Right lobe of liver (tissue), 6 donors: ENCODE measurements around the gene RSPH3. TPM values are rescaled to one million over a fixed set of nuclear protein-coding genes. Genes with fewer than 3 reads are reported as not detected.
"Not testable (repeated sequence)": the region's sequence is repeated elsewhere in the genome, so short reads cannot be mapped to it uniquely, and the experiment has no call there.

Experiments used
- ATAC-seq, 4 donors: fragments of 200-7000 bp; cut with Tn5 transposase; one replicate each; pipeline ENCODE4 v1.9.1; 2020; ENCODE audit warnings: mild to moderate bottlenecking in 4 of 4, moderate library complexity in 4 of 4
- DNase-seq, 3 donors: peaks; one replicate each; pipeline ENCODE4 v3.0.0-alpha.2; 2020
- H3K27ac ChIP-seq, 3 donors: fragments of 200-600 bp; one replicate each; pipeline ENCODE4 v1.8.0; 2022
- H3K27me3 ChIP-seq, 2 donors: fragments of 200-600 bp; one replicate each; pipeline ENCODE4 v1.8.0; 2022
- H3K36me3 ChIP-seq, 4 donors: fragments of 200-600 bp; sonication (generic) in 1 of 4; one replicate each; pipeline versions ENCODE4 v1.5.1 to v1.8.0; 2017 to 2022; ENCODE audit warnings: control low read depth in 1 of 4
- H3K4me1 ChIP-seq, 4 donors: fragments of 200-600 bp; sonication (generic) in 1 of 4; one replicate each; pipeline versions ENCODE4 v1.5.1 to v1.8.0; 2017 to 2022; ENCODE audit warnings: control low read depth in 1 of 4
- H3K4me3 ChIP-seq, 3 donors: fragments of 200-600 bp; one replicate each; pipeline ENCODE4 v1.8.0; 2022
- H3K9me3 ChIP-seq, 4 donors: fragments of 200-600 bp; sonication (generic) in 1 of 4; one replicate each; pipeline versions ENCODE4 v1.5.1 to v1.8.0; 2017 to 2022; ENCODE audit warnings: control low read depth in 1 of 4
- POLR2A ChIP-seq: fragments of 450-650 bp; IDR thresholded peaks from one replicate; pipeline ENCODE4 v1.6.1; 2017; ENCODE audit warnings: antibody characterized with exemption, mild to moderate bottlenecking
- WGBS: methylation state at CpG from one replicate; pipeline ENCODE4 v1.1.6; 2018; ENCODE audit warnings: low coverage, low lambda C conversion rate; ENCODE audit not compliant: insufficient coverage; ENCODE audit errors: missing lambda C conversion rate; 5-methylcytosine and 5-hydroxymethylcytosine counted together
- intact Hi-C, 2 donors: fragments of 100-400 bp; cut with DNase I; formaldehyde crosslinking; loops; one replicate each; pipeline versions ENCODE4 v1.11.2 to v1.14.1; 2022
- total RNA-seq, 6 experiments: library from RNA; depleted of rRNA in 2 of 6; stranded (reverse); fragments of >200 nt in 2 of 6; fragmentation: NEBNext Ultra II Directional in 3 of 6; extraction: Animal tissue kit (Norgen Biotek cat#: 25700) in 3 of 6; gene quantifications; one replicate each; pipeline versions ENCODE4 v1.1.0 to v1.2.4, GENCODE V29; 2016 to 2023
- TF ChIP-seq, protein P1 (sequence below), 4 donors: fragments of 200-600 bp in 3 of 4; fragments of 450-650 bp in 1 of 4; IDR thresholded peaks; one replicate each; pipeline versions ENCODE4 v1.5.1 to v1.8.0; 2016 to 2022; ENCODE audit warnings: antibody characterized with exemption in 4 of 4, mild to moderate bottlenecking in 2 of 4
- donor health status: DM: no; HTN: yes; CAD: no.
- donor health status: DM: no; HTN: no; CAD: no.
- donor health status: DM: no; HTN: no; CAD: no.
- donor health status: DM: no; HTN: yes; CAD: no.
- donor health status: DM: no; HTN: yes; CAD: no.

RSPH3 gene
- total RNA-seq, 6 experiments from 2014 or later: 3.1 to 6.5 (median 3.6) TPM

- Histone ChIP-seq H3K9me3 (no peaks in the 10 kb centered on the region), H3K36me3 (no peaks in the 10 kb centered on the region), H3K4me1 (peaks cover 0 to 10% (median 3%) of the 10 kb centered on the region in 4 donors), H3K27me3 (no peaks in the 10 kb centered on the region), H3K27ac (no peak overlapping the region), H3K4me3 (no peak overlapping the region)
- 81% methylated on average over 2 of the region's 7 CpGs for WGBS
- no peak for TF ChIP-seq POLR2A
- TF ChIP-seq, protein P1, sequence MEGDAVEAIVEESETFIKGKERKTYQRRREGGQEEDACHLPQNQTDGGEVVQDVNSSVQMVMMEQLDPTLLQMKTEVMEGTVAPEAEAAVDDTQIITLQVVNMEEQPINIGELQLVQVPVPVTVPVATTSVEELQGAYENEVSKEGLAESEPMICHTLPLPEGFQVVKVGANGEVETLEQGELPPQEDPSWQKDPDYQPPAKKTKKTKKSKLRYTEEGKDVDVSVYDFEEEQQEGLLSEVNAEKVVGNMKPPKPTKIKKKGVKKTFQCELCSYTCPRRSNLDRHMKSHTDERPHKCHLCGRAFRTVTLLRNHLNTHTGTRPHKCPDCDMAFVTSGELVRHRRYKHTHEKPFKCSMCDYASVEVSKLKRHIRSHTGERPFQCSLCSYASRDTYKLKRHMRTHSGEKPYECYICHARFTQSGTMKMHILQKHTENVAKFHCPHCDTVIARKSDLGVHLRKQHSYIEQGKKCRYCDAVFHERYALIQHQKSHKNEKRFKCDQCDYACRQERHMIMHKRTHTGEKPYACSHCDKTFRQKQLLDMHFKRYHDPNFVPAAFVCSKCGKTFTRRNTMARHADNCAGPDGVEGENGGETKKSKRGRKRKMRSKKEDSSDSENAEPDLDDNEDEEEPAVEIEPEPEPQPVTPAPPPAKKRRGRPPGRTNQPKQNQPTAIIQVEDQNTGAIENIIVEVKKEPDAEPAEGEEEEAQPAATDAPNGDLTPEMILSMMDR (IDR thresholded peaks at IDR 0.05): peak in 1 of 4 donors; percentile 22
- no peak for DNase-seq
- intact Hi-C loops: no loop called here
- peak; percentile 66 to 80 (median 73) for ATAC-seq
Measured at GRCh38 chr6:158958504-158959386, 41.3 kb downstream of the RSPH3 start.

- WGBS: 83% methylated on average over 3 of the region's 3 CpGs
- intact Hi-C loops: no loop called here
- TF ChIP-seq, protein P1 (IDR thresholded peaks at IDR 0.05): no peak
- TF ChIP-seq POLR2A: no peak
Measured at GRCh38 chr6:158955255-158955654, 44.7 kb downstream of the RSPH3 start.

GRCh38 chr6:158954753-158955152, 45.2 kb downstream of the RSPH3 start:
- Histone ChIP-seq H3K27me3 (no peaks in the 10 kb centered on the region), H3K36me3 (no peaks in the 10 kb centered on the region), H3K4me1 (peaks cover 0 to 10% (median 3%) of the 10 kb centered on the region in 4 donors), H3K9me3 (no peaks in the 10 kb centered on the region), H3K27ac (no peak overlapping the region), H3K4me3 (no peak overlapping the region)
- ATAC-seq (no peak), DNase-seq (no peak)
- WGBS: 16% methylated on average over 2 of the region's 2 CpGs
- intact Hi-C loops: no loop called here
- no peak for TF ChIP-seq POLR2A
- TF ChIP-seq, protein P1 (IDR thresholded peaks at IDR 0.05): no peak

More at GRCh38 chr6:158955255-158955654, 44.7 kb downstream of the RSPH3 start:
- no peak for DNase-seq
- ATAC-seq: no peak
- no peak overlapping the region for H3K27ac ChIP-seq
- H3K4me3 ChIP-seq: no peak overlapping the region
- no peaks in the 10 kb centered on the region for H3K27me3 ChIP-seq
- H3K4me1 ChIP-seq: peaks cover 0 to 10% (median 3%) of the 10 kb centered on the region in 4 donors
- no peaks in the 10 kb centered on the region for H3K9me3 ChIP-seq
- H3K36me3 ChIP-seq: no peaks in the 10 kb centered on the region

DNA sequence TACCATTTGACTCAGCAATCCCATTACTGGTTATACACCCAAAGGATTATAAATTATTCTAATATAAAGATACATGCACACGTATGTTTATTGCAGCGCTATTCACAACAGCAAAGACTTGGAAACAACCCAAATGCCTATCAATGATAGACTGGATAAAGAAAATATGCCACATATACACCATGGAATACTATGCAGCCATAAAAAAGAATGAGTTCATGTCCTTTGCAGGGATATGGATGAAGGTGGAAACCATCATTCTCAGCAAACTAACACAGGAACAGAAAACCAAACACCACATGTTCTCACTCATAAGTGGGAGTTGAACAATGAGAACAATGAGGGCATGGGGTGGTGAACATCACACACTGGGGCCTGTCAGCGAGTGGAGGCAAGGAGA, 48.0 kb downstream of the RSPH3 start:
- ATAC-seq, H3K27me3 ChIP-seq, H3K36me3 ChIP-seq, H3K9me3 ChIP-seq, H3K27ac ChIP-seq, H3K4me1 ChIP-seq, H3K4me3 ChIP-seq, intact Hi-C loops, DNase-seq: not testable (repeated sequence)
- WGBS: 95% methylated on average over 3 of the region's 3 CpGs

DNA sequence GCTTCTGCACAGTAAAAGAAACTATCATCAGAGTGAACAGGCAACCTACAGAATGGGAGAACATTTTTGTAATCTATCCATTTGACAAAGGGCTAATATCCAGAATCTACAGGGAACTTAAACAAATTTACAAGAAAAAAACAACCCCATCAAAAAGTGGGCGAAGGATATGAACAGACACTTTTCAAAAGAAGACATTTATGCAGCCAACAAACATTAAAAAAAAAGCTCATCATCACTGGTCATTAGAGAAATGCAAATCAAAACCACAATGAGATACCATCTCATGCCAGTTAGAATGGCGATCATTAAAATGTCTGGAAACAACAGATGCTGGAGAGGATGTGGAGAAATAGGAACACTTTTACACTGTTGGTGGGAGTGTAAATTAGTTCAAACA, 48.4 kb downstream of the RSPH3 start:
- H3K27ac ChIP-seq, intact Hi-C loops, H3K4me3 ChIP-seq, H3K4me1 ChIP-seq, H3K27me3 ChIP-seq, H3K9me3 ChIP-seq, ATAC-seq, DNase-seq, H3K36me3 ChIP-seq: not testable (repeated sequence)
- WGBS: 79% methylated on average over 2 of the region's 2 CpGs
